Naive thymus-derived CD4-positive, alpha-beta T cell (primary cell): ENCODE results near the gene LAMA5. TPM values are rescaled to one million over a fixed set of nuclear protein-coding genes. Genes with fewer than 3 reads are reported as not detected.
A peak's percentile ranks its signal among the peaks of the same experiment; 100 is the strongest.
"Not testable (repeated sequence)": the region's sequence is repeated elsewhere in the genome, so short reads cannot be mapped to it uniquely, and the experiment has no call there.

Experiments used
- ATAC-seq: fragments of 150-1000 bp; cut with Tn5 transposase; 2 replicates; pipeline ENCODE4 v1.10.0; 2021; ENCODE audit warnings: mild to moderate bottlenecking, moderate library complexity
- CTCF ChIA-PET: fragments of 350-600 bp; sonication (Branson Sonifier 250); formaldehyde crosslinking; loops from one replicate; lab custom pipeline; 2021; ENCODE audit warnings: antibody characterized with exemption; lab: Charles Lee
- POLR2A ChIA-PET: fragments of 350-600 bp; sonication (Branson Sonifier 250); formaldehyde crosslinking; loops from one replicate; lab custom pipeline; 2021; ENCODE audit warnings: antibody characterized with exemption, inconsistent platforms; lab: Charles Lee
- DNase-seq, 9 donors: peaks; one replicate each; pipeline versions ENCODE4 v3.0.0 to v3.0.0-alpha.2; 2020 to 2022; ENCODE audit warnings: mixed read lengths in 1 of 9
- H3K27ac ChIP-seq: one replicate; pipeline ENCODE4 v1.7.0; 2013; ENCODE audit warnings: mild to moderate bottlenecking, low read depth, low read length, moderate library complexity
- H3K27me3 ChIP-seq, 2 donors: one replicate each; pipeline ENCODE4 v1.7.0; 2013; ENCODE audit warnings: low read length in 2 of 2, mild to moderate bottlenecking in 2 of 2, moderate library complexity in 2 of 2; ENCODE audit not compliant: control insufficient read depth in 2 of 2, insufficient read depth in 2 of 2
- H3K36me3 ChIP-seq, 3 experiments: 1 replicate in 2 of 3; 2 replicates in 1 of 3; pipeline ENCODE4 v1.7.0; 2013; ENCODE audit warnings: low read length in 3 of 3, mild to moderate bottlenecking in 3 of 3, moderate library complexity in 1 of 3; ENCODE audit not compliant: insufficient read depth in 3 of 3, control insufficient read depth in 2 of 3
- H3K4me1 ChIP-seq, 2 donors: one replicate each; pipeline ENCODE4 v1.7.0; 2013; ENCODE audit warnings: low read length in 2 of 2, mild to moderate bottlenecking in 2 of 2, moderate library complexity in 1 of 2; ENCODE audit not compliant: control insufficient read depth in 2 of 2, insufficient read depth in 2 of 2
- H3K4me3 ChIP-seq: 2 replicates; pipeline ENCODE4 v1.7.0; 2013; ENCODE audit warnings: mild to moderate bottlenecking, low read length
- H3K9me3 ChIP-seq, 3 experiments: 1 replicate in 2 of 3; 2 replicates in 1 of 3; pipeline ENCODE4 v1.7.0; 2013; ENCODE audit warnings: low read length in 3 of 3; ENCODE audit not compliant: control insufficient read depth in 2 of 3
- H3K27ac Mint-ChIP-seq, 9 donors: one replicate each; pipeline ENCODE4 v1.8.0; 2020 to 2022; ENCODE audit warnings: mixed read lengths in 9 of 9, mild to moderate bottlenecking in 8 of 9, moderate library complexity in 5 of 9, inconsistent platforms in 2 of 9
- H3K27me3 Mint-ChIP-seq, 5 donors: one replicate each; pipeline ENCODE4 v1.8.0; 2021 to 2022; ENCODE audit warnings: mixed read lengths in 5 of 5, mild to moderate bottlenecking in 1 of 5
- H3K36me3 Mint-ChIP-seq, 5 donors: one replicate each; pipeline ENCODE4 v1.8.0; 2020 to 2022; ENCODE audit warnings: mixed read lengths in 5 of 5, mild to moderate bottlenecking in 3 of 5, inconsistent platforms in 1 of 5
- H3K4me1 Mint-ChIP-seq, 7 donors: one replicate each; pipeline ENCODE4 v1.8.0; 2020 to 2022; ENCODE audit warnings: mixed read lengths in 7 of 7, mild to moderate bottlenecking in 3 of 7, inconsistent platforms in 1 of 7
- H3K4me3 Mint-ChIP-seq, 10 donors: one replicate each; pipeline ENCODE4 v1.8.0; 2020 to 2022; ENCODE audit warnings: mild to moderate bottlenecking in 10 of 10, mixed read lengths in 10 of 10, moderate library complexity in 6 of 10, inconsistent platforms in 2 of 10
- H3K9me3 Mint-ChIP-seq, 11 donors: one replicate each; pipeline ENCODE4 v1.8.0; 2020 to 2022; ENCODE audit warnings: mixed read lengths in 11 of 11, mild to moderate bottlenecking in 4 of 11, inconsistent platforms in 1 of 11, moderate library complexity in 1 of 11
- intact Hi-C, 2 donors: fragments of 100-400 bp; cut with micrococcal nuclease; formaldehyde crosslinking; loops; one replicate each; pipeline ENCODE4 v1.15.1; 2023
- polyA plus RNA-seq, 2 donors: library from polyadenylated mRNA; unstranded; fragments of 300-500 nt; fragmentation: Illumina TruSeq; gene quantifications; one replicate each; pipeline ENCODE4 v1.2.3, GENCODE V29; 2021
- total RNA-seq, 6 experiments: library from RNA in 5 of 6; stranded (reverse) in 5 of 6; gene quantifications; 1 replicate in 5 of 6; 2 replicates in 1 of 6; pipeline ENCODE4 v1.2.3 and lab custom pipeline; 2021 to 2026

LAMA5 gene
- total and polyA plus RNA-seq, 7 experiments from 2014 or later, result 0.05 to 1.3 (median 0.57) TPM; not detected in 2

DNA sequence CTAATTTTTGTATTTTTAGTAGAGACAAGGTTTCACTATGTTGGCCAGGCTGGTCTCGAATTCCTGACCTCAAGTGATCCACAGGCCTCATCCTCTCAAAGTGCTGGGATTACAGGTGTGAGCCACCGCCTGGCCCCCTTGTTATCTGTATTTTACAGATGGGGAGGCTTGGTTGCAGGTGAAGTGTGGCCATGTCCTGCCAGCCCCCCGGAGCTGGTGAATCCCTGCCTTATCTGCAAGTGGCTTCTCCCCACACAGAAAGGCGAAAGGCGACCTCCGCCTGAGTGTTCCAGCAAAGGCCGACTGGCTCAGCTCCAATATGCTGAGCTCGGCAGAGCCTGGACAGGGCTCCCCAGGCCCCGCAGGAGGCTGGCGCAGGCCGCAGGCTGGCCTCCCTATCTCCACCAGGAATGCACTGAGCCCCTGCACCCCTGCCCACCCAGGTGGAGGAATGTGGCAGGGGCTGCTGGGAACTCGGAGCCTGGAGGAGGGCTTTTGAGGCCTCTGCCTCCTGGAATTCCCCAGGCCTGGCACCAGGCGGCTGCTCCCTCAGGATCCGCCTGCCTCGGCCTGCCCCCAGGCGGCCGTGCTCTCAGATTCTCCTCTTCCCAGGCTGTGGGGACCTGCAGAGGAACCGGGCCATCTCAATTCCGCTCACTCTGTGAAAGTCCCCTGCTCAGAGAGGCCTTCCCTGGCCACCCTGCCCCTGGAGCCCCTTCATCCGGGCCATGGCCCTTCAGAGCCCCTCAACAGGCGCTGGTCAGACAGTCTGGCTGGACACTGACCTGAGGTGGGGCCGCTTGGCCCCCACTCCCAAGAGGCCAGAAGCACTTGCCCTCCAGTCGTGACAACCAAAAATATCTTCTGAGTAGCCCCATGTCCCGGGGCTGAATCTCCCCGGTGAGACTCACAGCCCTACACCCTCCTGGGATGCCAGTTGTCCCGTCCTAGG, 9.3 kb upstream of the LAMA5 start:
- H3K4me3 Mint-ChIP-seq, result no peak overlapping the region
- no peaks in the 10 kb centered on the region for H3K36me3 Mint-ChIP-seq
- H3K27ac Mint-ChIP-seq, result no peak overlapping the region
- Histone ChIP-seq H3K4me1 (no peaks in the 10 kb centered on the region), H3K4me3 (no peak overlapping the region), H3K27ac (no peak overlapping the region), H3K27me3 (no peaks in the 10 kb centered on the region), H3K9me3 (no peaks in the 10 kb centered on the region), H3K36me3 (no peaks in the 10 kb centered on the region)
- H3K4me1 Mint-ChIP-seq, result peaks cover 0 to 6% (median 0%) of the 10 kb centered on the region in 7 donors
- DNase-seq (no peak), ATAC-seq (no peak)
- intact Hi-C loops, result no loop called here
- H3K9me3 Mint-ChIP-seq, result no peaks in the 10 kb centered on the region
- ChIA-PET CTCF (interaction anchor here (0.5 kb wide), 1 partner anchor 27 kb away, joined by 3 read pairs; no protein-coding TSS in a partner anchor), POLR2A (no interaction called here)
- peaks cover 0 to 2% (median 0%) of the 10 kb centered on the region in 5 donors for H3K27me3 Mint-ChIP-seq

DNA sequence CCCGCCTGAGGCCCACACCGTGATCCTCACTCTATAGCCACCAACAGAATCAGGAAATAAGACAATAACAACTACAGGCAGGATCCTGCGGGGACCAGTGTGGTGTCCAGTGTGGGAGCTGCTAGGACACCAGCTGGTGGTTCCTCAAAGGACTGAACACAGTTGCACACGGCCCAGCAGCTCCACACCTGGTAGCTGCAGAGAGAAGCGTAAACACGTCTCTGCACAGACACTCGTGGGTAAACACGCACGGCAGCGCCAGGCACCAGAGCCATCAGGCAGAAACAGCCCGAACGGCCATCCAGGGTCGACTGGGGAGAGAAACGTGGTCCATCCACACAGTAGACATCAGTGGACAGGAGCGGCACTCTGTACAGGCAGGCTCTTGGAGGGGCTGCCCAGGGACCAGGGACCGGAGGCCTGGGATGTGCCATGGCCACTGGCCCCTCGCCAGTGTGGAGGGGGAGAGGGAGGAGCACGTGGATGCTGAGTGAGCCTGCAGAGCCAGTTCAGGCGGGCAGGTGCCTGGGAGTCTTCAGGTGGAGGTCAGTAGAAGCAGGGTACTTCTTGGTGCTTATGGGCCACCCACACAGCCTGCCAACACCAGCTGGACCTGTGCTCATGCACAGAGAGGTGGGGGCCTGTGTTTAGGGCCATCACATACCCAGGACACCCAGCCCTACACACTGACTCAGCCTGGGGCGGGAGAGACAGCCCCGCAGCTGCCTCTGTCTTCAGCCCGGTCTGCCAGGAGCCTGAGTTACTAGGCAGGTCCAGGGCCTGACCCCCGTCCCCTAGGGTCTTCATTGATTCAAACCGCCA, 7.4 kb upstream of the LAMA5 start:
- Histone ChIP-seq H3K27me3 (no peaks in the 10 kb centered on the region), H3K36me3 (no peaks in the 10 kb centered on the region), H3K9me3 (no peaks in the 10 kb centered on the region), H3K4me3 (no peak overlapping the region), H3K4me1 (no peaks in the 10 kb centered on the region), H3K27ac (no peak overlapping the region)
- H3K9me3 Mint-ChIP-seq, result no peaks in the 10 kb centered on the region
- H3K36me3 Mint-ChIP-seq, result no peaks in the 10 kb centered on the region
- no peak overlapping the region for H3K27ac Mint-ChIP-seq
- CTCF ChIA-PET, result interaction anchor here (0.6 kb wide), 1 partner anchor 82 kb away, joined by 7 read pairs; no protein-coding TSS in a partner anchor
- H3K27me3 Mint-ChIP-seq, result peaks cover 0 to 4% (median under 1%) of the 10 kb centered on the region in 5 donors
- peaks cover 0 to 6% (median 0%) of the 10 kb centered on the region in 7 donors for H3K4me1 Mint-ChIP-seq
- POLR2A ChIA-PET, result no interaction called here
- intact Hi-C loops, result no loop called here
- DNase-seq (no peak), ATAC-seq (no peak)
- H3K4me3 Mint-ChIP-seq, result no peak overlapping the region

DNA sequence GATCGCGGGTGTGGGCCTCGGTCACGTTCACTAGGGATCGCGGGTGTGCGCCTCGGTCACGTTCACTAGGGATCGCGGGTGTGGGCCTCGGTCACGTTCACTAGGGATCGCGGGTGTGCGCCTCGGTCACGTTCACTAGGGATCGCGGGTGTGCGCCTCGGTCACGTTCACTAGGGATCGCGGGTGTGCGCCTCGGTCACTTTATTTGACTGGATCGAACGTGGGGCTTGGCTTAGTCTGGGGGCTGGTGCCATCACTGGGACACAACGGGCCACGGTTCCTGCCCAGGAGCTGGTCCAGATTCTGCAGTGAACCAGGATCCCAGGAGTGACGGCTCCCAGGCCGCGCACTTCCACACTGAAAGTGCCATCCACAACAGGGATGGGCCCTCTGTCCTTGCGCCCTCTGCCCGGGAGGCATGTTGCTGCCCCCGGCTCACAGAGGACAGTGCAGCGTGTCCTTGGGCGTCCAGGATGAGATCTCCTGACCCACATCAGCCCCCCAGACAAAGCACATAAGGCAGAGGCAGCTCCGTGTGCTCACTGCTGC, 6.6 kb upstream of the LAMA5 start:
- intact Hi-C loops, H3K4me3 Mint-ChIP-seq, POLR2A ChIA-PET, H3K27me3 ChIP-seq, H3K27ac Mint-ChIP-seq, H3K27ac ChIP-seq, H3K36me3 ChIP-seq, ATAC-seq, H3K36me3 Mint-ChIP-seq, DNase-seq, H3K9me3 Mint-ChIP-seq, H3K4me1 Mint-ChIP-seq, CTCF ChIA-PET, H3K4me3 ChIP-seq, H3K4me1 ChIP-seq, H3K9me3 ChIP-seq: not testable (repeated sequence)
- peaks cover 0 to 12% (median 5%) of the 10 kb centered on the region in 5 donors for H3K27me3 Mint-ChIP-seq

DNA sequence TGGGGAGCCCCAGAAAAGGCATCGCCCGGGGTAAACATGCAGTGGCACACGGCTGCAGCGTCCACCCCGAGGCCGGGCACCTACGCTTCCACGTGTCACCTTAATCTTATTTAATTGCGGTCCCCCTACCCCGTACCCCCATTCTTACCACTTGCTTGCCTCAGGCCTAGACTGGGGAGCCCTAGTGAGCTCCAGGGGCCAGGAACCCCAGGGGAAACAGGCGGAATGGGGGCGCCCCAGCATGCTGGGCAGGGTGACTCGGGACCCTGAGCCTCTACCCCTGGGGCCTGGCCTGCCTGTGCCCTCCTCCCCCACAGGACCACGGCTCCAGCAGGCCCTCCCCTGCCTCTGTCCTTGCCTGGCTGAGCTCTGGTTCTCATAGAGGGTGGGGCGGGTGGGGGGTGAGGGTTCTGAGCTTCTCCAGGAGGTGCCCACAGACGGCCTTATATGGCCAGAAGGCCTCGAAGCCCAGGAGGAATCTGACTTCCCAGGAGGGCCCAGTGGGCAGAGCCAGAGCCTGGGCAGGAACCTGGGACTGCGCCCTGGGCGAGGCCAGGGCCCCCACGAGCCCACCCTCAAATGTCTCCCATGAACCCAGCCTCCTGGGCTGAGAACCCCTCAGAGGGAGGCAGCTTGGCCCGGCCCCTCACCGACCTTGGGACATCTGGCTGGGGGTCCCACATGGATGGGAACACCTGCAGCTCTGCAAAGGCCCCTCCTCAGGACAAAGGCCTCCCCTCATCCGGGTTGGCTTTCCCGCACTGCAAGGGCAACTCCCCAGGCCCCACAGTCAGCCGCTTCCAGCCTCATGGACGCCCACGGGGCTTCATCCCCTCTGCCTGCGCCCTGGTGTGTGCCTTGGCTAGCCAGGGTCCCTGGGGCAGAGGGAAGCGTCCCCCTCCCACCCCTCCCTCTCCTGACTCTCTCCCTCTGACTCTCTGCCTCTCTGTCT, 5.2 kb upstream of the LAMA5 start:
- peaks cover 0 to 4% of the 10 kb centered on the region in 2 donors for H3K4me1 ChIP-seq
- no peaks in the 10 kb centered on the region for H3K36me3 Mint-ChIP-seq
- intact Hi-C loops, result no loop called here
- peaks cover 0 to 13% of the 10 kb centered on the region in 2 donors for H3K27me3 ChIP-seq
- H3K27ac ChIP-seq, result no peak overlapping the region
- no peak for ATAC-seq
- no peaks in the 10 kb centered on the region for H3K36me3 ChIP-seq
- H3K4me3 ChIP-seq, result no peak overlapping the region
- H3K4me1 Mint-ChIP-seq, result peaks cover 0 to 6% (median 0%) of the 10 kb centered on the region in 7 donors
- no peak for DNase-seq
- POLR2A ChIA-PET, result no interaction called here
- H3K9me3 Mint-ChIP-seq, result no peaks in the 10 kb centered on the region
- CTCF ChIA-PET, result no interaction called here
- H3K4me3 Mint-ChIP-seq, result no peak overlapping the region
- no peaks in the 10 kb centered on the region for H3K9me3 ChIP-seq
- H3K27ac Mint-ChIP-seq, result peak overlapping the region in 2 of 9 donors; percentile 41 to 66
- peaks cover 0 to 24% (median 5%) of the 10 kb centered on the region in 5 donors for H3K27me3 Mint-ChIP-seq

DNA sequence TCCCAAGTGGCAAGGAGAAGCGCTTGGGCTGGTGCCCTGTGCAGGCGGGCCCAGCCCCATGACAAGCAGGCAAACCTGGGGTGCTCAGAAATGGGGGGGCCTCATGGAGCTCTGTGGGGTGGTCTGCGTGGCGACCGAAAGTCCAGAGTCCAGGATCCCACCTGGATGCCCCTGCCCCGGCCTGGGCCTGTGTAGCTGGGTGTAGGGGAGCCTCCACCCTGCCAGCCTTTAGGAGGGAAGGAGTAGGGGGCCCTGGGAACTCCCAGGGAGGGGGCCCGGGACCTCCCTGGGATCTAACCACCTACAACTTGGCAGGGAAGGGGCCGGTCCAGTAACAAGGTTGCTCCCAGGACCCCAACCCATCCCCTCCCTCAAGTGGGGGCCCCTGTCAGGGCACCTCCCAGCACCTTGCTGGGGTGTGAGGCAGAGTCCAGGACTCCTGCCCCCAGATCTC, 4.5 kb upstream of the LAMA5 start:
- Mint-ChIP-seq H3K36me3 (no peaks in the 10 kb centered on the region), H3K4me1 (peaks cover 0 to 6% (median 0%) of the 10 kb centered on the region in 7 donors), H3K27ac (no peak overlapping the region), H3K9me3 (no peaks in the 10 kb centered on the region), H3K27me3 (peaks cover 0 to 24% (median 5%) of the 10 kb centered on the region in 5 donors), H3K4me3 (no peak overlapping the region)
- POLR2A ChIA-PET, result no interaction called here
- ATAC-seq, result no peak
- Histone ChIP-seq H3K27ac (no peak overlapping the region), H3K36me3 (no peaks in the 10 kb centered on the region), H3K9me3 (no peaks in the 10 kb centered on the region), H3K4me1 (peaks cover 0 to 4% of the 10 kb centered on the region in 2 donors), H3K4me3 (no peak overlapping the region), H3K27me3 (peaks cover 0 to 13% of the 10 kb centered on the region in 2 donors)
- CTCF ChIA-PET, result no interaction called here
- intact Hi-C loops, result no loop called here
- no peak for DNase-seq
